HL-60 (cell line): ENCODE data around the gene DPYSL4.

Experiments
- CTCF ChIP-seq: IDR thresholded peaks from one replicate; pipeline ENCODE4 v1.5.1; 2011; ENCODE audit warnings: low read length, control low read depth, inconsistent platforms; ENCODE audit not compliant: insufficient read depth
- GABPA ChIP-seq: IDR thresholded peaks from 2 replicates; pipeline ENCODE4 v1.6.1; 2012; ENCODE audit warnings: low read depth
- POLR2AphosphoS5 ChIP-seq: IDR thresholded peaks from 2 replicates; pipeline ENCODE4 v1.6.1; 2012; ENCODE audit warnings: low read depth
- REST ChIP-seq: IDR thresholded peaks from 2 replicates; pipeline ENCODE4 v1.6.1; 2012; ENCODE audit warnings: low read depth; ENCODE audit not compliant: insufficient replicate concordance

- TF ChIP-seq CTCF (no peak), GABPA (no peak), POLR2AphosphoS5 (no peak), REST (no peak)
Measured at GRCh38 chr10:132225073-132225848, 38.5 kb downstream of the DPYSL4 start.
